ENCODE measurements around the gene GRIK1.

GRIK1 gene

GRCh38 chr21:29904359-29905282, 35.2 kb downstream of the GRIK1 start:
- TF ChIP-seq, protein P1, sequence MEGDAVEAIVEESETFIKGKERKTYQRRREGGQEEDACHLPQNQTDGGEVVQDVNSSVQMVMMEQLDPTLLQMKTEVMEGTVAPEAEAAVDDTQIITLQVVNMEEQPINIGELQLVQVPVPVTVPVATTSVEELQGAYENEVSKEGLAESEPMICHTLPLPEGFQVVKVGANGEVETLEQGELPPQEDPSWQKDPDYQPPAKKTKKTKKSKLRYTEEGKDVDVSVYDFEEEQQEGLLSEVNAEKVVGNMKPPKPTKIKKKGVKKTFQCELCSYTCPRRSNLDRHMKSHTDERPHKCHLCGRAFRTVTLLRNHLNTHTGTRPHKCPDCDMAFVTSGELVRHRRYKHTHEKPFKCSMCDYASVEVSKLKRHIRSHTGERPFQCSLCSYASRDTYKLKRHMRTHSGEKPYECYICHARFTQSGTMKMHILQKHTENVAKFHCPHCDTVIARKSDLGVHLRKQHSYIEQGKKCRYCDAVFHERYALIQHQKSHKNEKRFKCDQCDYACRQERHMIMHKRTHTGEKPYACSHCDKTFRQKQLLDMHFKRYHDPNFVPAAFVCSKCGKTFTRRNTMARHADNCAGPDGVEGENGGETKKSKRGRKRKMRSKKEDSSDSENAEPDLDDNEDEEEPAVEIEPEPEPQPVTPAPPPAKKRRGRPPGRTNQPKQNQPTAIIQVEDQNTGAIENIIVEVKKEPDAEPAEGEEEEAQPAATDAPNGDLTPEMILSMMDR (IDR thresholded peaks at IDR 0.05; ENCODE audit: low read depth, low read length, poor library complexity, severe bottlenecking): no peak
- H4K20me1 ChIP-seq (ENCODE audit: control insufficient read depth, insufficient read depth, low read depth, low read length): no peaks in the 10 kb centered on the region
- no peaks in the 10 kb centered on the region for H3F3A ChIP-seq (ENCODE audit: control insufficient read depth, insufficient read depth)
- H3K9me2 ChIP-seq (replicated peaks; ENCODE audit: control insufficient read depth, low read length): no peaks in the 10 kb centered on the region
- H3K4me1 ChIP-seq (ENCODE audit: control insufficient read depth, low read length): no peaks in the 10 kb centered on the region
- no peak overlapping the region for H3K27ac ChIP-seq (ENCODE audit: low read depth, low read length)
- no peaks in the 10 kb centered on the region for H3K27me3 ChIP-seq (ENCODE audit: control insufficient read depth, low read length)
- no peaks in the 10 kb centered on the region for H3K9me3 ChIP-seq (ENCODE audit: control insufficient read depth, insufficient read depth, low read length)
- H3K4me2 ChIP-seq (ENCODE audit: low read length): no peak overlapping the region
- no peaks in the 10 kb centered on the region for H3K79me2 ChIP-seq (ENCODE audit: control insufficient read depth, low read length)
- H3K4me3 ChIP-seq (ENCODE audit: low read length): no peak overlapping the region
- H3K36me3 ChIP-seq (ENCODE audit: control insufficient read depth, low read length): no peaks in the 10 kb centered on the region

DNA sequence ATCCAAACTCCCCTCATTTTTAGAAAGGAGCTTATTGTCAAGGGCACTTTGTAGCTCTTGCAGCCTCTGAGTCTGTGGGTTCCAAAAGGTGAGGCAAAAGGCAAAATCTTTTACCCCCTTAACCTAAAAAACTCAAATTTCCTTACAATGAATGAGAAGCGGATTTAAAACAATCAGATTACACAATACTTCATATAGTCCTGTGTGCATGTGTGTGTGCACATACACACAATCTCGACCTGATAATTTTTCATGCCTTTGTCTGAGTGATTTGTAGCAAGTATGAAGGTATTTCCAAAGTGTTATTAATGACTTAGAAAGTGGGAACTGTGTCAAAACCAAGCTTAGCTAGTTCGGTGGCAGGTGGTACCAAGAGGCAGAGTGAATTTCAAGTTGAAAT, 42.9 kb downstream of the GRIK1 start:
- Histone ChIP-seq H3K4me3 (ENCODE audit: low read length) (no peak overlapping the region), H3F3A (ENCODE audit: control insufficient read depth, insufficient read depth) (no peaks in the 10 kb centered on the region), H3K9me2 (replicated peaks; ENCODE audit: control insufficient read depth, low read length) (no peaks in the 10 kb centered on the region), H4K20me1 (ENCODE audit: control insufficient read depth, insufficient read depth, low read depth, low read length) (no peaks in the 10 kb centered on the region), H3K36me3 (ENCODE audit: control insufficient read depth, low read length) (no peaks in the 10 kb centered on the region), H3K4me1 (ENCODE audit: control insufficient read depth, low read length) (no peaks in the 10 kb centered on the region), H3K27me3 (ENCODE audit: control insufficient read depth, low read length) (no peaks in the 10 kb centered on the region), H3K4me2 (ENCODE audit: low read length) (no peak overlapping the region), H3K9me3 (ENCODE audit: control insufficient read depth, insufficient read depth, low read length) (no peaks in the 10 kb centered on the region), H3K27ac (ENCODE audit: low read depth, low read length) (no peak overlapping the region), H3K79me2 (ENCODE audit: control insufficient read depth, low read length) (no peaks in the 10 kb centered on the region)
- no peak for TF ChIP-seq EZH2phosphoT487 (IDR thresholded peaks at IDR 0.05; ENCODE audit: borderline replicate concordance, low read length)
- TF ChIP-seq, protein P1 (IDR thresholded peaks at IDR 0.05; ENCODE audit: low read depth, low read length, poor library complexity, severe bottlenecking): no peak

GRCh38 chr21:29893687-29894086, 46.1 kb downstream of the GRIK1 start:
- no peaks in the 10 kb centered on the region for H3K9me3 ChIP-seq (ENCODE audit: control insufficient read depth, insufficient read depth, low read length)
- TF ChIP-seq EZH2phosphoT487 (IDR thresholded peaks at IDR 0.05; ENCODE audit: borderline replicate concordance, low read length): no peak
- TF ChIP-seq, protein P1 (IDR thresholded peaks at IDR 0.05; ENCODE audit: low read depth, low read length, poor library complexity, severe bottlenecking): no peak
- H3K4me2 ChIP-seq (ENCODE audit: low read length): no peak overlapping the region
- no peaks in the 10 kb centered on the region for H4K20me1 ChIP-seq (ENCODE audit: control insufficient read depth, insufficient read depth, low read depth, low read length)
- no peaks in the 10 kb centered on the region for H3F3A ChIP-seq (ENCODE audit: control insufficient read depth, insufficient read depth)
- H3K36me3 ChIP-seq (ENCODE audit: control insufficient read depth, low read length): no peaks in the 10 kb centered on the region
- H3K4me1 ChIP-seq (ENCODE audit: control insufficient read depth, low read length): no peaks in the 10 kb centered on the region
- no peak overlapping the region for H3K27ac ChIP-seq (ENCODE audit: low read depth, low read length)
- no peaks in the 10 kb centered on the region for H3K27me3 ChIP-seq (ENCODE audit: control insufficient read depth, low read length)
- H3K79me2 ChIP-seq (ENCODE audit: control insufficient read depth, low read length): no peaks in the 10 kb centered on the region
- H3K4me3 ChIP-seq (ENCODE audit: low read length): no peak overlapping the region
- H3K9me2 ChIP-seq (replicated peaks; ENCODE audit: control insufficient read depth, low read length): no peaks in the 10 kb centered on the region

Measured in DOHH2 (cell line).